ENCODE results near the gene OSGEP.

OSGEP gene

DNA sequence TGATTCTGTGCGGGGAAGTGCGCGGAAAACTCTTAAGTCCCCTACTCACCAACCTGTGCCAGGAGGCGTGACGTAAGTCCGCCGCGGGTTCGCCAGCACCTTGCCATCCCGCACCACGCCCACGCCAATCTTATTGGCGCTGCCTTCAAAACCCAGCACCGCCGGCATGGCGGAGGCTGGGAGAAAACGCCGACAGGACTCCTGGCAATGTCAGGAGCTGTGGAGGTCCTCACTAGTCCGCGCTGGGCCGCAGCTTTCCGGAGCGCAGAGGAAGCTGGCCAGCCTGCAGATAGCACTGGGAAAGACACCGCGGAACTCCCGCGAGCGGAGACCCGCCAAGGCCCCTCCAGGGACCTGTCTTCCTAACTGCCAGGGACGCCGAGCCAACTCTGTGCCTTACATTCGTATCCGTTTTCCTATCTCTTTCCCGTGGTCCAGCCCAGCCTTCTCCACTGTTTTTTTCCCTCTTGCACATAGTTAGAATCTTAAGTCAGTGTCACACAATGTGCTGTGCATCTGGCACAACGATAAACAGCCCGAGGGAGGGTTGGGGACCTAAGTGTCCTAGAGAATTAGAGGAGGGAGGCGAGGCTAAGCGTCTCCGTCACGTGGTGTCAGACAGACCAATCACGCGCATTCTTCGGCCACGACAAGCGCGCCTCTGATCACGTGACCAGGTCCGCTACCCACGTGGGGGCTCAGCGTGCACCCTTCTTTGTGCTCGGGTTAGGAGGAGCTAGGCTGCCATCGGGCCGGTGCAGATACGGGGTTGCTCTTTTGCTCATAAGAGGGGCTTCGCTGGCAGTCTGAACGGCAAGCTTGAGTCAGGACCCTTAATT lies at the start of gene OSGEP, which contains the start of gene APEX1:
OSGEP (minus strand) TSS at position 297 of the 839 bp plus-strand sequence; CDS start at position 168, 129 bp downstream.
APEX1 (plus strand) TSS at position 711 of the 839 bp plus-strand sequence. CDS start 420 bp downstream, outside the sequence.
- DNase-seq (ENCODE audit: low read depth in 2 of 2, low spot score in 1 of 2), result peak; percentile 93 to 97

DNA sequence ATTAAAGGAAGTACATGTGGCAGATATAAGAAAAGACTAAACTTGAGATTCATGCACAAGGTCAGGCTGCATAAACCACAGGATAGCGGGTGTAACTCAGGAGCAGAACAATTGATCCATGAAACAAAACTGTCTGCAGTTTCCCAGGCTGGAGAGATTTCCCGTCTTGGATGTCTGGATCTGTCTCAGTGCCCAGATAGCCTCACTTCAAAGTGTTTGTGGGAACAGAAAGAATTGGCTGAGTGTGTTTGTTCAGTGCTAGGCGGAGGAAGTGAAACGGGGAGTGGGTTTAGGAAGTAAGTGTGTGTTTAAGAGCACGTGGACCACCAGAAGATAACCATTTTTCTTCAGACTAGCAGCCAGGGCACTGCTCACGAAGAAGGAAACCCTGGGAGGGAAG lies 49.3 kb upstream of the OSGEP start:
- DNase-seq (ENCODE audit: low read depth in 2 of 2, low spot score in 1 of 2), result no peak

DNA sequence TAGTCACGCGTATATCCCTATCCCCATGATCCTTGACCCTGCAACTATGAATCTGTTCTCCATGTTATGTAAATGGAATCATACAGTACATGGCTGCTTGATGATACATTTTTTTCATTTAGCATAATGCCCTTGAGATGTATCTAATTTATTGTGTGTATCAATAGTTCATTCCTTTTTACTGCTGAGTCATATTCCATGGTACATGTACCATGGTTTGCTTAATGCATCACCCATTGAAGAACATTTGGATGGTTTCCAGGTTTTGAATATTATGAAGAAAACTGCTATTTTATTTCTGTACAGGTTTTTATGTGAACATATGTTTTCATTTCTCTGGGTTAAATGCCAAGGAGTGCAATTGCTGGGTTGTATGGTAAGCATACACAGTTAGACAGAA lies 46.7 kb upstream of the OSGEP start:
- no peak for DNase-seq (ENCODE audit: low read depth in 2 of 2, low spot score in 1 of 2)

DNA sequence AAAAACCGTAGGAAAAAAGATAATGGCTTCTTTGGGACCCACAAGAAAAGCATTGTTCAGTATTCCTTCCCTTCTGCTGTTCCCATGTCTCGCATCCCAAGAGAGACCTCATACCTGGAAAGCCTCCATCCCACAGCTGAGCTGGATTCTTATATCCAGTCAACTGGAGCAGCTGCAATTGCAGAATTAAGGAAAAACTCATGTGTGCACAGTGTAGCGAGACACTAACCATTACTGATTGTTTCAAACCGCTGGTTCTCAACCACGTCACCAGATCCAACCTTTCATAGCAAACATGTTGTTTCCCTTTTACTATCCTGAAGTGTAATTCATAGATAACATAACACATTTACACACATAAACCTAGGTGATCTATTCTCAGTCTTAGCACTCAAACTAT lies 45.3 kb upstream of the OSGEP start:
- DNase-seq (ENCODE audit: low read depth in 2 of 2, low spot score in 1 of 2), result no peak

DNA sequence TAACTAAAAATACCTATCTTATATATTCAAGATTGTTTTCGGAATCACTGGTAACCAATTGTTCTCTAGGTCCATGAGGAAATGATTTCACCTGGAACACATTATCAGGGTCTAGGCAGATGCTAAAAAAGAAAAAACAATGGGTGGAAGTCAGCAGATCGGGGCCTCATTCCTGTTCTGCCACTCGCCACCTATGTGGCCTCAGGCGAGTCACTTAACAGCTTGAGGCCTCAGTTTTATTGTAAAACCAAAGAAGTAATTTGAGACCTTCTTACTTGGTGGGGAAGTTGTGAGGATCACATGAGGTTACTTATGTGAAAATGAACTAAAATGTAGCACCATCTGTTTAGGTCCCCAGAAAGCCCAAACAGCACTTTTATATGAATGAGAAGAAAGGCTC lies 44.5 kb upstream of the OSGEP start:
- no peak for DNase-seq (ENCODE audit: low read depth in 2 of 2, low spot score in 1 of 2)

DNA sequence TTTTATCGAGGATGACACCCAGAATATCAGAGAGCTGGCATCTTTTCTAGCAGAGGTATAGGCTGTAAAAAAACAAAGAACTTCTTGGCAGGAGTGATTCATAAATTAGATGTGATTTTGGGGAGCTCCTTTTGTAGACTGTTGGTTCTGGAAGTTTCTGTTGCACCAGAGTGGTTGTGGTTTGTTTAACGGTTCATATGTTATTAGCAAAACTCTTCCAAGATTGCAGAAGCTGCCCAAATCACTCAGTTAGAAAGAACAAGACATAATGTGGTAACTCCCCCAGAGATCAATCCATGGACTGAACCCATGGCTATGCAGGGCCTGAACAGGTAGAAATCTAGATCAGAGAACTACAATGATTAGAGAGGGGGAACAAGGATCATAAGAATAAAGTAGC lies 44.0 kb upstream of the OSGEP start:
- no peak for DNase-seq (ENCODE audit: low read depth in 2 of 2, low spot score in 1 of 2)

DNA sequence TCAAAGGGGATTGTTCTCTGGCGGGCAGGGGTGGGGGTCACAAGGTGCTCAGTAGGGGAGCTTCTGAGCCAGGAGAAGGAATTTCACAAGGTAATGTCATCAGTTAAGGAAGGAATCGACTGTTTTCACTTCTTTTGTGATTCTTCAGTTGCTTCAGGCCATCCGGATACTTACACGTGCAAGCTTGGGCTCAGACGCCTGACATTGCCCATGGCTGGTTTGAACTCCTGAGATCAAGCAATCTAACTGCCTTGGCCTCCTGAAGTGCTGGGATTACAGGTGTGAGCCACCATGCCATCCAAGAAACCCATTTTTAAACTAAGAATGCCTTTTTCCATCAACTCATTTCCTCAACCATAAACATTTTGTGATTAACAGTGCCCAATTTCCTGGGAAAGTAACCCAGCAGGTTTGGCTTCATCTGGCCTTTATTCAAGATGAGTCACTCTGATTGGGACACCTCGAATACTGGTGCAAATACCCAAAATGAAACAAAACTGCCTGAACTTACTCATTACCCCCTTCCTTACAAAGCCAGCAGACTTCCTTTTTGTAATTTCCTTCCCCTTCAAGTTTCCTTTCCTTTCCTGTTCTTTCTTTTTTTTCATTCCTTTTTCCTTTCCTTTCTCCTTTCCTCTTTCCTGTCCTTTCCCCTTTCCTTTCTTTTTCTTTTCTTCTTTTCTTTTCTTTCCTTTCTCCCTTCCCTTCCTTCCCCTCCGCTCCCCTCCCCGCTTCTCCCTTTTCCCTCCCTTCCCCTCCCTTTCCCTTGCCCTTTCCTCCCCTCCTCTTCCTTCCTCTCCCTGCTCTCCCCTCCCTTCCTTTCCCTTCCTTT lies 40.5 kb upstream of the OSGEP start:
- DNase-seq (ENCODE audit: low read depth in 2 of 2, low spot score in 1 of 2), result no peak

DNA sequence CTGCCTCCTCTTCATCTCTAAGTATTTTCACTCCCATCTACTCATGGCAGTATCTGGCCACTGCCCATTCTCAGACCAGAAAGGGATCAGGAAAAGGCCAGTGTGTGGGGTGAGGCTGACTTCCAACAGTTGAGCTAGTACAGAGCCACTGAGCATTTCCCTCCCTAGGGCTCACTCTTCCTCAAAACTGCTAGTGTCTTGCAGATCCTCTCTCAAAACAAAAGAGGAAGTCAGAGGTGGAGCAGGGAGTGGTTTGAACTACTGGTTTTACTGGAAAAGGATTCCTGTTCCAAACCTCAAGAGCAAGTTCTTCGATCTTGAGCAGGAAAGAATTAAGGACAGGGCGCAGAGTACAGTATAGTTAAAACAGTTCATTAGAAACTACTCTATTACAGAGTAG lies 39.0 kb upstream of the OSGEP start:
- no peak for DNase-seq (ENCODE audit: low read depth in 2 of 2, low spot score in 1 of 2)

DNA sequence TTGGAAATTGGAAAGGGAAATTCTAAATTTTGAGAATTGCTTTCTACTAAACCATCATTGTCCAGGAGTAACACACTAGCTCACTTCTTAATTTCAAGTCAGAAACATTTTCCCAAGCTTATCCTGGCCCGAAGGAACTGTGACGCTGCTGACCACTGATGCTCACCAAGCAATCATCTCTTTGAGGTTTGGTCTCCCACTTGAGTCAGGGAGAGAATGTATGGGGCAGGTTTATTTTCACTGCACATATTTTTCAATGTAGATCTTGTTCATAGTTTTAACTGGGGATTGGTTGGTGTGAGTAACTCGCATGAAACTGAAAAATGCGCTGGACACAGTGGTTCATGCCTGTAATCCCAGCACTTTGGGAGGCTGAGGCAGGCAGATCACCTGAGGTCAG lies 37.9 kb upstream of the OSGEP start:
- DNase-seq (ENCODE audit: low read depth in 2 of 2, low spot score in 1 of 2), result no peak

DNA sequence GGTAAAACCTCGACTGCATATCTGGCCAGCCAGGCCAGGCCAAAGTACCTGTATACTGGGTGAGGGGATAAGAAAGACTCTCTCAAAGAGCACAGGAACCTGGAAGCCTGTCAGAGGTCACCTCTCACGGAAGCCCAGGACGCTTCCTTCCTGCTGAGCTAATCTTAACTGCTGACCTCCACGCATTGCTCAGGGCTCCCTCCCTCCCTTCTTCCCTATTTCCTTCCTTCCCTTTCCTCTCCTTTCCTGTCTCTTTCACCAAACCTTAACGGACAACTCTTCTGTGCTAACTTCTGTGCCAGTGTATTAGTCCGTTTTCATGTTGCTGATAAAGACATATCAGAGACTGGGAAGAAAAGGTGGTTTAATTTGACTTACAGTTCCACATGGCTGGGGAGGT lies 36.0 kb upstream of the OSGEP start:
- DNase-seq (ENCODE audit: low read depth in 2 of 2, low spot score in 1 of 2), result no peak

DNA sequence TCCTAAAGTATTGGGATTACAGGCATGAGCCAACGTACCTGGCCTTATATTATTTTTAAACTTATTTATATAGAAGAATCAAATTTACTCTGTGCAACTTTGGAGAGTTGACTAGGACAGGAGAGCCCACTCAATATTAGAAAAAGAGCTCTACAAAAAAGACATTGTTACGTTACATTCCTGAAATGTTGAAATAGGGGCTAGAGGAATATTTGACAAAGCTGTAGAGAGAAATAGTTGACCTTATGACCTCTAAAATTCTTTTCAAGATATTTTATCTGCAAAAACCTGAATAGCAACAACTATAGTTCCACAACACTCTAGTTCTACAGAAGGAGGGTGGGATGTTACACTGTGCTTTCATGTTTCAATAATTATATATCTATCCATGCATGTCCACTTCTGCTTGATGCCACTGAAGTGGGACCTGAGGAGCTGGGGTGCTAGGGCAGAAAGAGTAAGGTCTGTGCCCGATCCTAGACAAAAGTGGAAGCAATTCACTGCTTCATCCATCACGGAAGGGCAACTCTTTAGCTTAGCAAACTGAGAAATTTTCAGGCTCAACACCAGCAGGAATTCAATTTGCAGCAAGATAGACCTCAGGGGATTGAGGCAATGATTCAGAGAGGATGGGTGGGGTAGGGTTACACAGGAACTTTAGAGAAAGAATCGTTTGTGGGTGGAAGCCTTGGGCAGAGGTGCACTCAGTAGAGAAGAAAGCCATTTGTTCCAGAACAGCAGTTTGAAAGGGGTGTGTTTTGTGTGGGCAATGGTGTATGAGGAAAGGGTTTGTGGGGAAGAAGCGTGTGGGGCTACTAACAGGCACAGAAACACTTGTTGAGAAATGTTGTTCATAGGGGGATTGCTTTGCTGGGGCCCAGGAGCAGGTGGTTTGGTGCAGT lies 34.7 kb upstream of the OSGEP start:
- DNase-seq (ENCODE audit: low read depth in 2 of 2, low spot score in 1 of 2), result no peak

DNA sequence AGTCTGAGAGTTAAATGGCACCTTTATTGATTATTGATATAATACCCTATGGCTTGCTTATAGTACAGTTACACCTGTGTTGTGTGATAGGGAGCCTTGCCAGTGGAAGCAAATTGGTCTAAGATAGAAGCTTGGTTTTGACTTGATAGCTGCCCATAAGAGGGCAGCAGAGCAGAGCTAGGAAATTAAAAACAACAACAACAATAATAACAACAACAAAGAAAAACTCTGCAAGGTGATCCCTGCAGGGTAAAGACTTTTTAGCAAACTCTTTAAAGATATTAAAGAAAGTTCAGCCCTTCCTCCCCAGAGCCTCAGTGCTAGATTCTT lies 32.7 kb upstream of the OSGEP start:
- DNase-seq (ENCODE audit: low read depth in 2 of 2, low spot score in 1 of 2), result no peak

DNA sequence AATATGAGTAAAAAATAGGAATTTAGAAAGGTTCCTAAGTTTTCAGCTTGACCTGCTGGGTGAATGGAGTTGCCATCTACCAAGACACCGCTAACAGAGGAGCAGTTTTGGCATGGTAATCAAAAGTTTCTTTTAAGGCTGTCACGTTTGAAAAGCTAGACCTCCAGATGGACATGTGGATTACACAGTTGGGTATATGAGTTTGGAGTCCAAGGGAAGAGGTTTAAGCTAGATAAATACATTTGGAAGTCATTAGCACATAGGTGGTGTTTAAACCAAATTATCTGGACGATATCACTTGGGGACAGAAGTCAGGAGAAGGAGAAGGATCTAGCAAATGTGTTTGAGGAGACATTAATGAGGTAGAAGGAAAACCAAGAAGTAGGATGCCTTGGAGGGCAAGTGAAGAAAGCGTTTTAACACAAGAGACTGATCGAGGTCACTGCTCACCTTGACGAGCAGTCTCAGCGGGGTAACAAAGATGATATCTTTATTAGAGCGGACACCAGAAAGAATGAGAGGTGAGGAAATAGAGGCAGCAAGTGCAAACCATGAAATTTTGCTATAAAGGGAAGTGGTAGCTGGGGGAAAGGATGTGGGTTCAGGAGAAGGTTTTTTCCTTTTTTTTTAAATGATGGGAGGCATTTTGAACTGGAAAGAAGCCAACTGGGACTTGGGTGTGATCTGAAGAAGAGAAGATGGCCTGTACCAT lies 32.2 kb upstream of the OSGEP start:
- DNase-seq (ENCODE audit: low read depth in 2 of 2, low spot score in 1 of 2), result no peak

DNA sequence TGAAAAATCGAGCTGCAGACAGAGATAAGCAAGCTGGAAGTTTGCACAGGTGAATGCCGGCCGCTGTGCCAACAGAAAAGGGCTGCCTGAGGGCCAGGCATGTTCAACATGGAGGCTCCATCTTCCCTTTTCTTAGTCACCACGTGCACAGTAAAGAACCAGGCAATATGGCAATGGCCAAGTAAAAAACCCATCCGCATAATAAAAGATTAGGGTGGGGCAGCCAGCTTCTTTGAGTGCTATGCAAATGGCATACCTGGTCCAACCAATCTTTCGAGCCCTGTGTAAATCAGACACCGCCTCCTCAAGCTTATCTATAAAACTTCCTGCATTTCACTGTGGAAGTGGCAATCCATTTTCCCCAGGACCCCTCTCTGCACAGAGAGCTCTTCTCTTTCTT lies 31.3 kb upstream of the OSGEP start:
- no peak for DNase-seq (ENCODE audit: low read depth in 2 of 2, low spot score in 1 of 2)

DNA sequence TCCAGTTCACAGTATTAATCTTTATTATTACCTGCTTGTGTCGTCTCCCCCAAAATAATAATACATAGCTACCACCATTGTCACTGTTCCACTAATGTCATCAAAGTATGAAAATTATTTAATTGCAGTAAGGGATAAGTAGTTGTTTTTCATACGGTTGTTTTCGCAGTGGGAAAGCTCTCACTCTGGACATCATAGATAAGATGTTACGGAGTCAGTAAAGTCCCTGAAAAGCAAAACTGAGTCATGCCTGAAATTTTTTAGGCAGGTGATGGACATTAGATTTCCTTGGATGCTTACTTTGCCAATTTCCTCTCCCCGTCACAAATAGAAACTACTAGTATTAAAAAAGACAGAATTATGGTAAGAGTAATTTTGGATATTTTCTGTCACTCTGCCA lies 27.8 kb upstream of the OSGEP start:
- DNase-seq (ENCODE audit: low read depth in 2 of 2, low spot score in 1 of 2), result no peak

DNA sequence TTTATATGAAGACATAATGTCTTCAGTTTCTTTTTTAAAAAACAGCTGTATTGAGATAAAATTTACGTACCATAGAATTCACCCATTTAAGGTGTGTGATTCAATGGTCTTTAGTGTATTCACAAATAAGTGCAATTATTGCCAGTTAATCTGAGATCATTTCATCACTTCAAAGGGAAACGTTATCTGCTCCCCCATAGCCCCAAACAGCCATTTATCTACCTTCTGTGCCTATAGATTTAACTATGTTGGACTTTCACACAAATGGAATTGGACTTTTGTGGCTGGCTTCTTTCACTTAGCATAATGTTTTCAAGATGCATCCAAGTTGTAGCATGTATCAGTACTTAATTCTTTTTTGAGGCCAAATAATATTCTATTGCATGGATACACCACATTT lies 24.3 kb upstream of the OSGEP start:
- DNase-seq (ENCODE audit: low read depth in 2 of 2, low spot score in 1 of 2), result no peak

DNA sequence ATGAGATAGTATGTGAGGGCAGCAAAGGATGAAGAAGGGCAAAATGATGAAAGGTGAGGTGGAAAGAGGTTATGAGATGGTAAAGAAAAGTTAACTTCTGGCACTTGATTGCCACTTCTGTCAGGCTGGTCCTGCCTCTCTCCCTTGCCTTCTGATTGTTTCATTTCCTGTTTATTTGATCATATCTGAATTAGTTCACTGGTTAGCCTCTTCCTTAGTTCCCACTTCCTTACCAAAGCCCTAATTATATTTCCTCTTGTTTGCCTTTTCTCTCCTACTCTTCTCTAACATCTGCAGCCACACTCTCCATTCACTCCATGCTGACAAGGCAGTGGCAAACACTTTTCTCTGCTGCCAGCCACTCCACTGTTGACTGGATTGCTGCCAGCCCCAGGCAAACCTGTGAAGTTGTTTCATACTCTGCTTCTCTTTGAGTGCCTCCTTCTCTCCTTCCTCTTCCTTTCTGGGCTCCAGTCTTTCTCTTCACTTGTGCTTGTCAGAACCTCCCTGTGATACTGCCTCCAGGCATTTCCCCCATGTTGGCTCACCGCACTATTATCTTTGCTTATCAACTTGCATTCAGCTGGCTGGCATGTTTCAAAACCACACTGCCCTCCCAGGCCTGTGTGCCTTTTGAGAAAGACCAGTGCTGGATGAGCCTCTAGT lies 22.7 kb upstream of the OSGEP start:
- DNase-seq (ENCODE audit: low read depth in 2 of 2, low spot score in 1 of 2), result no peak

DNA sequence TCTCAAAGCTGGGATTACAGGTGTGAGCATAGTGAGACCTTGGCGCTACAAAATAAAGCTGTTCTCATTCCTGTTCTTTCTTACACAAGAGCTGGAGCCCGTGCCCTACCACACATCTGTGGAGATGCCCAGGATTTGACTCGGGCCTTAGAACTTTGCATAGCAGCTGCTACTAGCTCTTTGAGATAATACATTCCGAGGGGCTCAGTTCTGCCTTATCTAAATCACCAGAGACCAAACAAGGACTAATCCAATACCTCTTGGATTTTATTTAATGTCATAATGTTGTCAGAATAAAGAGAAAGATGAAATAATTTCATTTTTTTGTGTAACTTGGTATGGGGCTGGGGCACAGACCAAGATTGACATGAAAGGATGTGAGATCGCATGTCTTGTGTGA lies 22.2 kb upstream of the OSGEP start:
- DNase-seq (ENCODE audit: low read depth in 2 of 2, low spot score in 1 of 2), result no peak

DNA sequence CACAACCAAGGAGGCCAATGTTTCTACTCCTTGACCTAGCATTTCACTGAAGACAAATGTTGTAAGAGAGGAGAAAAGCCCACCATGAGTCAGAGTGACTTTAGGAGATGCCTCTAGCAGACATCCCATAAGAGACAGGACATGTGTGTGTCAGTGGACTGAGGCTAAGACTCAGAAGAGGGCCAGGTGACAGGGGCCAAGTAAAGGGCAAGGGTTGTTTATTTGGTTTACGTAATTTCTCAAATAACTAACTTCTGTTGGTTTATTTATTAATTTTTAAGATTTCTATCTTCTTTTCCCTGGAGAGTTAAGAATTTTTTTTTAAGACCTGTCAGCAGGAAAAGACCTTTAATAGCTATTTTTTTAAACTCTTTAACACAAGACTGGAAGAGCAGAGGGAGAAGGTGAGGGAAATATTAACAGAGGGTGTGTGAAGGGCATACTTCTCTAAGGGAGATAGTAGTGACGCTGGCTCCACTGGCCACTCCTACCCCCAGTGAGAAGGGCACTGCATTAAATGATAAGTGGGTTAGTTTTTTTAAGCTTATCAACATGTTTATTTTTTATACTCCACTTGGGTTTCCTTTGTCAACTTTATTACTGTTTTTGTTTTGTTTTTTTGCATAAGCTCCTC lies 18.0 kb upstream of the OSGEP start:
- DNase-seq (ENCODE audit: low read depth in 2 of 2, low spot score in 1 of 2), result no peak

DNA sequence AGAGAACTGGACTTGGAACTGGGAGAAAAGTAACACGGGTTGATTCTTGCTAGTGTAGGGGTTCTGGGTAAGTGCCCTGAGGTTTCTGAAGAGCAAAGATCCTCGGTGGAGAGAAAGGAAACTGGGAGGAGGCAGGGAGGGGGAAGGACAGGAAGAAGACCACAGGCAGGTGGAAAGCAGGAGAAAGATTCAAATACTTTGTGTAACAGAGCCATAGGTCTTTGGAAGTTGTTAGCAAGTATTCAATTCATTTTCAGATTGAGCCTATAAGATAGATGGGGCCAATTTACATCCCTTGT lies 15.9 kb upstream of the OSGEP start:
- DNase-seq (ENCODE audit: low read depth in 2 of 2, low spot score in 1 of 2), result no peak

All from stimulated activated CD8-positive, alpha-beta memory T cell treated with anti-CD3 and anti-CD28 coated beads, Interleukin-4, amount 100 ng/mL, for 4 hours (primary cell).